ENCODE data around the gene SBNO2. TPM values are rescaled to one million over a fixed set of nuclear protein-coding genes. Genes with fewer than 3 reads are reported as not detected.
A peak's percentile ranks its signal among the peaks of the same experiment; 100 is the strongest.

The SBNO2 gene
- total and polyA plus RNA-seq, 7 experiments from 2014 or later: 1.7 to 137 (median 93.5) TPM

GRCh38 chr19:1068009-1069001 is 105.8 kb downstream of the SBNO2 start:
- DNase-seq: peak; percentile 62 to 87 (median 82)
- peak overlapping the region; percentile 90 to 99 (median 96) for H3K4me3 Mint-ChIP-seq
- ChIA-PET POLR2A (interaction anchor here (0.7 to 37.6 kb wide), 21 partner anchors 11 to 201 kb away, joined by 3 to 2022 read pairs (median 6); partner anchors contain the start of genes ABCA7, CIRBP, CNN2 and GPX4), CTCF (interaction anchor here (0.8 to 5.7 kb wide), 6 partner anchors 10 to 84 kb away, joined by 3 to 68 read pairs (median 5); partner anchors contain the start of gene WDR18)
- peaks cover 10 to 31% (median 20%) of the 10 kb centered on the region in 5 donors for H3K36me3 Mint-ChIP-seq
- no peaks in the 10 kb centered on the region for H3K27me3 ChIP-seq (ENCODE audit: control insufficient read depth in 2 of 2, insufficient read depth in 2 of 2, low read length in 2 of 2)
- H3K4me1 ChIP-seq (ENCODE audit: control insufficient read depth in 2 of 2, insufficient read depth in 2 of 2, low read length in 2 of 2): peaks cover 58 to 62% of the 10 kb centered on the region in 2 donors
- H3K9me3 ChIP-seq (ENCODE audit: control insufficient read depth in 2 of 3, low read length in 3 of 3): no peaks in the 10 kb centered on the region
- H3K36me3 ChIP-seq (ENCODE audit: control insufficient read depth in 2 of 3, insufficient read depth in 3 of 3, low read length in 3 of 3): peaks cover 9 to 45% (median 22%) of the 10 kb centered on the region in 3 experiments
- H3K4me3 ChIP-seq (ENCODE audit: low read length): peak overlapping the region; percentile 98
- peak; percentile 39 for ATAC-seq
- peaks cover 38 to 63% (median 48%) of the 10 kb centered on the region in 7 donors for H3K4me1 Mint-ChIP-seq
- intact Hi-C loops (cut with micrococcal nuclease): loop anchor here (1.0 to 5.0 kb wide), 9 partner anchors 9 to 206 kb away; partner anchors contain the start of genes CNN2 (in 1 of the 2), GPX4 (in 1 of the 2), MIDN (in 1 of the 2) and RNU6-2 (in 1 of the 2)
- peak overlapping the region; percentile 99 for H3K27ac ChIP-seq (ENCODE audit: low read depth, low read length)
- H3K27ac Mint-ChIP-seq: peak overlapping the region; percentile 90 to 99 (median 97)
- H3K9me3 Mint-ChIP-seq: peaks cover 0 to 2% (median 0%) of the 10 kb centered on the region in 11 donors
- no peaks in the 10 kb centered on the region for H3K27me3 Mint-ChIP-seq

GRCh38 chr19:1067341-1067957 is 106.6 kb downstream of the SBNO2 start:
- peaks cover 0 to 2% (median 0%) of the 10 kb centered on the region in 11 donors for H3K9me3 Mint-ChIP-seq

GRCh38 chr19:1066748-1067340 is 107.2 kb downstream of the SBNO2 start, which contains the start of gene ARHGAP45:
Gene ARHGAP45, plus strand, starts transcription at chr19:1067167. Its CDS starts 239 bp downstream, at chr19:1067406.
- H3K27ac Mint-ChIP-seq: peak within 1 kb of the TSS; percentile 90 to 99 (median 95)
- Histone ChIP-seq H3K27ac (ENCODE audit: low read depth, low read length) (peak within 1 kb of the TSS; percentile 99), H3K27me3 (ENCODE audit: control insufficient read depth in 2 of 2, insufficient read depth in 2 of 2, low read length in 2 of 2) (no peaks in the 10 kb centered on the region), H3K9me3 (ENCODE audit: control insufficient read depth in 2 of 3, low read length in 3 of 3) (no peaks in the 10 kb centered on the region), H3K4me3 (ENCODE audit: low read length) (peak within 1 kb of the TSS; percentile 98), H3K36me3 (ENCODE audit: control insufficient read depth in 2 of 3, insufficient read depth in 3 of 3, low read length in 3 of 3) (peaks cover 0 to 38% (median 11%) of the 10 kb centered on the region in 3 experiments), H3K4me1 (ENCODE audit: control insufficient read depth in 2 of 2, insufficient read depth in 2 of 2, low read length in 2 of 2) (peaks cover 43 to 50% of the 10 kb centered on the region in 2 donors)
- intact Hi-C loops (cut with micrococcal nuclease): loop anchor here (1.0 to 5.0 kb wide), 10 partner anchors 10 to 205 kb away; partner anchors contain the start of genes ABCA7 (in 2 of the 2), ATP5F1D (in 1 of the 2), CNN2 (in 1 of the 2) and GPX4 (in 1 of the 2)
- peak within 1 kb of the TSS; percentile 90 to 99 (median 96) for H3K4me3 Mint-ChIP-seq
- ATAC-seq (peak; percentile 66), DNase-seq (peak; percentile 81 to 90 (median 86))
- peaks cover 8 to 27% (median 13%) of the 10 kb centered on the region in 5 donors for H3K36me3 Mint-ChIP-seq
- CTCF ChIA-PET: interaction anchor here (0.6 to 5.7 kb wide), 6 partner anchors 11 to 209 kb away, joined by 3 to 68 read pairs (median 4); no protein-coding TSS in a partner anchor
- peaks cover 24 to 49% (median 38%) of the 10 kb centered on the region in 7 donors for H3K4me1 Mint-ChIP-seq
- no peaks in the 10 kb centered on the region for H3K27me3 Mint-ChIP-seq
- POLR2A ChIA-PET: interaction anchor here (0.7 to 37.6 kb wide), 20 partner anchors 10 to 202 kb away, joined by 3 to 2022 read pairs (median 6); partner anchors contain the start of genes ABCA7, CIRBP, CNN2 and GPX4
- H3K9me3 Mint-ChIP-seq: peaks cover 0 to 2% (median 0%) of the 10 kb centered on the region in 11 donors

More at GRCh38 chr19:1067341-1067957, 106.6 kb downstream of the SBNO2 start:
- Mint-ChIP-seq H3K4me1 (peaks cover 30 to 55% (median 42%) of the 10 kb centered on the region in 7 donors), H3K36me3 (peaks cover 10 to 29% (median 18%) of the 10 kb centered on the region in 5 donors), H3K27me3 (no peaks in the 10 kb centered on the region), H3K27ac (peak overlapping the region; percentile 90 to 99 (median 95)), H3K4me3 (peak overlapping the region; percentile 90 to 99 (median 96))
- peak in 6 of 9 donors; percentile 66 to 87 (median 82) for DNase-seq
- ChIA-PET CTCF (interaction anchor here (0.9 to 5.7 kb wide), 5 partner anchors 11 to 125 kb away, joined by 3 to 68 read pairs (median 5); no protein-coding TSS in a partner anchor), POLR2A (interaction anchor here (0.7 to 37.6 kb wide), 22 partner anchors 10 to 202 kb away, joined by 3 to 2022 read pairs (median 6); partner anchors contain the start of genes ABCA7, CIRBP, CNN2 and GPX4)
- H3K27me3 ChIP-seq (ENCODE audit: control insufficient read depth in 2 of 2, insufficient read depth in 2 of 2, low read length in 2 of 2): no peaks in the 10 kb centered on the region
- intact Hi-C loops (cut with micrococcal nuclease): loop anchor here (1.0 to 5.0 kb wide), 10 partner anchors 10 to 205 kb away; partner anchors contain the start of genes ABCA7 (in 2 of the 2), ATP5F1D (in 1 of the 2), CNN2 (in 1 of the 2) and GPX4 (in 1 of the 2)
- H3K4me1 ChIP-seq (ENCODE audit: control insufficient read depth in 2 of 2, insufficient read depth in 2 of 2, low read length in 2 of 2): peaks cover 49 to 56% of the 10 kb centered on the region in 2 donors
- peak overlapping the region; percentile 99 for H3K27ac ChIP-seq (ENCODE audit: low read depth, low read length)
- peak; percentile 64 for ATAC-seq
- peaks cover under 1 to 37% (median 13%) of the 10 kb centered on the region in 3 experiments for H3K36me3 ChIP-seq (ENCODE audit: control insufficient read depth in 2 of 3, insufficient read depth in 3 of 3, low read length in 3 of 3)
- H3K9me3 ChIP-seq (ENCODE audit: control insufficient read depth in 2 of 3, low read length in 3 of 3): no peaks in the 10 kb centered on the region
- peak overlapping the region; percentile 98 for H3K4me3 ChIP-seq (ENCODE audit: low read length)

GRCh38 chr19:1066251-1066747 is 107.8 kb downstream of the SBNO2 start:
- Histone ChIP-seq H3K36me3 (ENCODE audit: control insufficient read depth in 2 of 3, insufficient read depth in 3 of 3, low read length in 3 of 3) (peaks cover 0 to 37% (median 11%) of the 10 kb centered on the region in 3 experiments), H3K27ac (ENCODE audit: low read depth, low read length) (peak overlapping the region; percentile 99), H3K27me3 (ENCODE audit: control insufficient read depth in 2 of 2, insufficient read depth in 2 of 2, low read length in 2 of 2) (no peaks in the 10 kb centered on the region), H3K4me3 (ENCODE audit: low read length) (peak overlapping the region; percentile 98), H3K4me1 (ENCODE audit: control insufficient read depth in 2 of 2, insufficient read depth in 2 of 2, low read length in 2 of 2) (peaks cover 40 to 46% of the 10 kb centered on the region in 2 donors), H3K9me3 (ENCODE audit: control insufficient read depth in 2 of 3, low read length in 3 of 3) (no peaks in the 10 kb centered on the region)
- Mint-ChIP-seq H3K9me3 (peaks cover 0 to 2% (median 0%) of the 10 kb centered on the region in 11 donors), H3K4me3 (peak overlapping the region; percentile 18 to 99 (median 90)), H3K27ac (peak overlapping the region in 8 of 9 donors; percentile 22 to 92 (median 68)), H3K4me1 (peaks cover 20 to 44% (median 35%) of the 10 kb centered on the region in 7 donors), H3K27me3 (no peaks in the 10 kb centered on the region), H3K36me3 (peaks cover 5 to 24% (median 10%) of the 10 kb centered on the region in 5 donors)
- intact Hi-C loops (cut with micrococcal nuclease): loop anchor here (2.0 to 5.0 kb wide), 6 partner anchors 25 to 204 kb away; partner anchors contain the start of genes ABCA7 (in 1 of the 2), ATP5F1D (in 1 of the 2), CNN2 (in 1 of the 2) and GPX4 (in 1 of the 2)
- peak in 3 of 9 donors; percentile 14 to 36 (median 18) for DNase-seq
- ChIA-PET POLR2A (interaction anchor here (1.2 to 37.6 kb wide), 12 partner anchors 9 to 203 kb away, joined by 3 to 2022 read pairs (median 26); partner anchors contain the start of genes ABCA7, CIRBP, CNN2 and GPX4), CTCF (interaction anchor here (0.6 to 5.7 kb wide), 5 partner anchors 10 to 209 kb away, joined by 3 to 68 read pairs (median 4); no protein-coding TSS in a partner anchor)
- no peak for ATAC-seq

Measured in naive thymus-derived CD4-positive, alpha-beta T cell (primary cell).